Activated effector memory CD4-positive, alpha-beta T cell treated with anti-CD3 and anti-CD28 coated beads, Interleukin-2, amount 50 U/mL, for 16 hours (primary cell): ENCODE measurements around the gene PAFAH1B2.
A peak's percentile ranks its signal among the peaks of the same experiment; 100 is the strongest.
"Not testable (repeated sequence)": the region's sequence is repeated elsewhere in the genome, so short reads cannot be mapped to it uniquely, and the experiment has no call there.

ENCODE experiments used
- DNase-seq: peaks from one replicate; pipeline ENCODE4 v3.0.0-alpha.2; 2020

The PAFAH1B2 gene

DNA sequence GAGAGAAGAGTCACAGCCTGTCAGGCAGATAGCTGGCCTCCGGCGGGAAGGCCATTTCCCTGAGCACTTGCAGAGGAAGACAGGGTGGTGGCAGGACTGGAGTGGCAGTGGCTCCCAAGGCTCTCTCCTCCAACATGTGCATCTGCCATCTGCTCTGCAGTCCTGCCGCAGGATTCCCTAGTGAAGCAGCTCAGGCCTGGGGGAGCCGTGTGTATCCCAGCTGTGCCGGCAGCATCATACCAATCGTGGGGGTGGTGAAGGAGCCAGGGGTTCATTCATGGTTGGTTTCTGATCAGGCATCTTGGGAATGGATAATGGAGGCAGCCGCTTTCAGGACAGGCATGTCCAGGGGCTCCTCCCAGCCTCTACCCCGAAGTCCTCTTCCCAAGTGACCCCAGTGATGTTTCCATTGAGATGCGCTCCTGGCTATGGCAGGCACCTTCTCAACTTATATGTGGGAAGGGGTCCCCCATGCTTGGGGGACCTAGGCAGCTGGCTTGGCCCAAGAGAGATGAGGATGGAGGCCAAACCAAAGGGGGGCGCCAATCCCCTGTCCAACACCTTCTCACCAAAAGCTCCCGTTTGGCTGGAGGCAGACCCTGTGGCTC is 61.2 kb downstream of the PAFAH1B2 start:
- no peak for DNase-seq

GRCh38 chr11:117206111-117206510 is 62.0 kb downstream of the PAFAH1B2 start:
- not testable (repeated sequence) for DNase-seq

DNA sequence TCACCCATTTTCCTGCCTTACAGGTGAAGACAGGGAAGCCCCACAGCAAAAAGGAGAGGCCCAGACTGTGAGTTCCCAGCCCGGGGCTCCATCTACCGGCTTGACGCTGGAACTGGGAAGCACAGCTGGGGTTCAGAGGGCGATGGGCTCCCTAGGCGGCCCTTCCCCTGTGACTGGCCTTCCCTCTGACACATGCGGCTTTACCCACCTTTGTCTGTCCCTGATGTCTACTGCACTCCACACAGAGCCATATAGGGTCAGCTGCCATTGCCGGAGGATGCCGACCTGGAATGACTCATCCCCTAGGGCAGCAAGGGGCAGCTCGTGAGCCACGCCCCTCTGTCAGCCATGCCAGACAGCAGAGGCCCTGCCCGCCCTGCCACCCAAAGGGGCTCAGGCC is 62.8 kb downstream of the PAFAH1B2 start:
- DNase-seq, result not testable (repeated sequence)

- DNase-seq, result not testable (repeated sequence)
Measured at GRCh38 chr11:117207481-117207880, 63.4 kb downstream of the PAFAH1B2 start.

DNA sequence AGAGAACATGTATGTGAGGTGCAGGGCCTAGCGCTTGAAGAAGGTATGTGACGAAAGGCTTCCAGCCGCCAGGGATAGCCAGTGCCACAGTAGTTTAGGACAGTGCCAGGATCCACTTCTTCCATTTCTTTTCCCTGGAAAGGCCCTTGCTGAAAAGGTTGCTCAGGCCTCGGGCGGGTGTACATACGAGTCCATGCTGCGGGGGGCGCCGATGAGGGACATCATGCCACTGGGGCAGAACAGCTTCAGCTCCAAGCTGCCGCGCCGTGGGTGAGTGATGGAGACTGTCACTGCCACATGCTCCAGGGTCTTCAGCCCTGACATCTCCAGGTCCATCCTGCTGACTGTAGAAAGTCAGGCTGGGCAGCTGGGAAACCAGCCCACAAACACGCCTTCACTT is 64.6 kb downstream of the PAFAH1B2 start:
- not testable (repeated sequence) for DNase-seq

GRCh38 chr11:117209351-117210125 is 65.5 kb downstream of the PAFAH1B2 start:
- DNase-seq, result not testable (repeated sequence)

DNA sequence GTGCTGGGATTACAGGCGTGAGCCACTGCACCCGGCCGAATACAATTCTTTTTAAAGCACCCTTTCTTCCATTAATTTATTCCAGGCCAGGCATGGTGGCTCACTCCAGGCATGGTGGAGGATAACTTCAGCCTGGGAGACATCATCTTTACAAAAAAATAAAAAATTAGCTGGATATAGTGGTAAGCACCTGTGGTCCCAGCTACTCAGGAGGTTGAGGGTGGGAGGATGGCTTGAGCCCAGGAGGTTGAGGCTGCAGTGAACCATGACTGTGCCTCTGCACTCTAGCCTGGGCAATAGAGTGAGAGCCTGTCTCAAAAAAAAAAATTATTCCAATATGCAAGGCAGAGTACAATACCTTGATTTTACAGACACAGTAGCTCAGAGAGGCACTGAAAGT is 66.5 kb downstream of the PAFAH1B2 start:
- DNase-seq, result no peak

- no peak for DNase-seq
Measured at GRCh38 chr11:117212697-117213355, 68.7 kb downstream of the PAFAH1B2 start.

- no peak for DNase-seq
Measured at GRCh38 chr11:117214404-117215110, 70.5 kb downstream of the PAFAH1B2 start.

DNA sequence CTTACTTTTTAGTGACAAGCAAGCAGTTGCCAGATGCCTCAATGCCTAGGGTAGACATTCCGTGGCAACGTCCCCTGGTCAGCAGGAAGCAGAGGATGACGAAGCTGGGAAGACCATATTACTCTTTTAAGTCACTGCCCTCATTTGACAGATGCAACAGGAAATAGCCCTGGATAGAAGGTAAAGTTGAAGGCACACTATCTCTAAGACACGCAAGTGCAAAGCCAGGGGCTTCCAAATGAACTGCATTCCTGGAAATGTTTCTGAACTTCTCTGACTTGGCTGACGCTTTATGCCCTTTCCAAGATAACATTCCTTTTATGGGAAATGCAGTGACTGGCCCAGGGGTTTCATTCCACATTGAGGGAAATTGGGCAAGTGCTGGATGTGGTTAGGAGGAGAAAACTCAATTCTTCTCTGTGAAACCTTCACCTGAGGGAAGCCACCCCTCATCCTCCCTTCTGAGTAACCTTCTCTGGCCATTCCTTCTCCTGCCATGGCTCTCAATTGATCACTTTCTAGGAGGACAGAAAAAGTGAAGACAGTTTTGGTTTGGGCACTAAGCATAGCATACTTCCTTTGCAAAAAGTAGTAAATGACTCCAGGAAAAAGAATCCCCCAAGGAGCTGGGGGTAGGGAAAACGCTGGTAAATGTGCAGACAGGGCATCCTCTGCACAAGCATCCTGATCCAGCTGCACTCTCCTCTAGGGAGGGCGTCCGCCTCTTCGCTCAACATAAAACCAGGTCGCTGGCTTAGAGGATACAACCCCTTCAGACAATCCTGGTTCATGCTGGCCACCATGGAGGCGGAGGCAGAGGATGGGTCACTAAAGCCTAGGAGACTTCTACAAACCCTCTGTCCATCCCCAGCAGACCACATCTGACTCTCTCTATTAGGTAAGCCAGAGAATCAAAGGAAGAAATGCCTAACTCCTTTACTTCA is 73.3 kb downstream of the PAFAH1B2 start:
- peak; percentile 50 for DNase-seq

GRCh38 chr11:117218133-117218915 is 74.2 kb downstream of the PAFAH1B2 start:
- DNase-seq, result peak; percentile 14

GRCh38 chr11:117219001-117219400 is 74.9 kb downstream of the PAFAH1B2 start:
- no peak for DNase-seq

DNA sequence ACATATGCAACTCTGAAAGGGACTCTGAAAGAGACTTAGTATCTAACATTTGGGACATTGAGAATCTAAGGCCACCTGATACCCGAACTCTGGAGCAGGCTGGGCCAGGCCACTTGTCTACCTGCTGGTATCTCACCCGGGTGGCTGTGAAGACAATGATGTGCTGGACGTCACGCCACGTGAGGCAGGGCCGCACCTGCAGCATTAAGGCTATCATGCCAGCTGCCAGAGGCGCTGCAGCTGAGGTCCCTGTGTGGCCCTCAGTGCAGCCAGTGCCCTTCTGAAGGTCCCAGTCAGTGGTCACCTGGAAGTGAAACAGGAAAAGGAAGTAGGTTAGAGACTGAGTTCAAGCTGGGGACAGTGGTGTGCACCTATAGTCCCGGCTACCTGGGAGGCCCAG is 75.4 kb downstream of the PAFAH1B2 start:
- peak; percentile 47 for DNase-seq

DNA sequence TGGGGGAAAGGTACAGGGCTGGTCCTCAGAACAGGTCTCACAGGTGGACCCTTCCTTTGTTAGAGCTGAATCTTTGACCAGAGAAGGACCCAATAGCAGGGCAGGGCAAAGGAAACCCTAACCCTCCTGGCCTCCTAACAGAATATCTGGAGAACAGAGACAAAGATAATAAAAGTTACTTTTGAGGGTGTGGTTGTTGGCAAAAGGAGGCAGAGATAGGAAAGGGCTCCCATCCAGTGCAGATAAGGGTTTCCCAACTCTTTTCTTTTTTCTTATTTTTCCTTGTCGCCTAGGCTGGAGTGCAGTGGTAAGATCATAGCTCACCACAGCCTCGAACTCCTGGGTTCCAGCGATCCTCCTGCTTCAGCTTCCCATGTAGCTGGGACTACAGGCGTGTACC is 75.9 kb downstream of the PAFAH1B2 start:
- no peak for DNase-seq

GRCh38 chr11:117220568-117220967 is 76.5 kb downstream of the PAFAH1B2 start:
- DNase-seq, result peak; percentile 50

DNA sequence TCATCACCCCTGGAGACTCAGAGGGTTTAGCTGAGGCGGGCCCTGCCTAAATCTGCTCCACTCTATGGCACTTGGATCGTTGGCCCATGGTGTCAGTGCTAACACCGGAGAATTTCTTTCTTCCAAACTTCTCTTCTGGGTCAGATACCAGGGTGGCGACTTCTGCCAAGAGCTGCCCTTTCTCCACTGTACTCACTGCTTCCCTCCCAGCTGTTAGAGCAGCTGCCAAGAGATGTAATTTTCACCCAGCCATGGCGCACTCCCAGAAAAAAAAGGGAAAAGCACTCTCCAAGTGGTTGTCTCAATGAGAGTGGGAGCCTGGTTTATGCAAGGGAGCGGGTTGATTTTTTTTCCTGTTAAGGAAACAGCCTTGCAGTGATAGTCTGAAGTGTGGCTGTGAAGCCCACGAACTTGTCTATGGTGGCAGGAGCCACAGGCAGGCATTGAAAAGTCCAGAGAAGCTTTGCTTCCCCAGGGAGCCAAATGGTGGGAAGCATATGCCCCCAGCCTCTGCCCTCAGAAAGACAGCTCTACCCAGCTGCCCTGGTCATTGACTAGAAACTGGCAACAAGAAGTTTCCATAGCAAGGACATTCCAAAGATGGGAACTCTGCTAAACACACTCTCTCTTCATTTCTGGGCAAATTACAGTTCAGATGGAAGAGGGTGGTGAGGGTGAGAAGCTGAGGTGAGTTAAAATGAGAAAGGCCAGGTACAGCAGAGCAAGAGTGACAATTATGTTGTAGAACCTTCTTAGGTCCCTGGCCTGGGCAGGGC is 77.1 kb downstream of the PAFAH1B2 start:
- DNase-seq, result peak; percentile 25

DNA sequence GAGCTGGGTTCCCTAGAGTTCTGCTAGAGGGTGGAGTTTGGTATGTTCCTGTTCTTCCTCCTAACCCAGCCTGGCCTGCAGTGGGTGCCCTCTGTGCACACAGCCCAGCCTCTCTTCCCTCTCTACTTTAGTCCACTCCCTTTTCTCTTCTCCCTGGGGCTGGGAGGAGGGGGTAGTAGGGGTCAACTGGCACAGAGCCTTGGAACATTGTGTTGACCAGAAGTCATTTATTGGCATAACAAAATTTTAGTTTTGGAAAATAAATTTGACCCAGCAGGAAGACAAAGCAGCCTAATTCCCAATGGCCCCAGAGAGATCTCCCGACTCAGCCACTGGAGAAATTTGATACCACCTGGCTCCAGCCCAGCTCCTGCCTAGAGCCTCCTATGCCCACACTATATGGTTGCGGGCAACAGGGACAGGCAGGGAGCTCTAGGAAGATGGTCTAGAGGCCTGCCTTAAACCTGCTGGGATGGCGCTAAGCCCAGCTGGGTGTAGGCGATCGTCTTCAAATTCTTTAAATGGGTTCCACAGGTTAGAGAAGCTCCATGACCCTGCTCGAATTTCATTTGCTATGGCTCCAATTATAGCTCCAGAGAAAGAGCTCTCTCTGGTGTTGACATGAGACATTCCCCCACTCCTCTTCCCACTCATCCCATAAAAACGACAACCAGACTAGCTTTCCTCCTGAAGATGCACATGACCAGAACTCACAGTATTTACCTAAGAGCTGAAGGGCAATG is 77.9 kb downstream of the PAFAH1B2 start:
- peak; percentile 28 for DNase-seq

DNA sequence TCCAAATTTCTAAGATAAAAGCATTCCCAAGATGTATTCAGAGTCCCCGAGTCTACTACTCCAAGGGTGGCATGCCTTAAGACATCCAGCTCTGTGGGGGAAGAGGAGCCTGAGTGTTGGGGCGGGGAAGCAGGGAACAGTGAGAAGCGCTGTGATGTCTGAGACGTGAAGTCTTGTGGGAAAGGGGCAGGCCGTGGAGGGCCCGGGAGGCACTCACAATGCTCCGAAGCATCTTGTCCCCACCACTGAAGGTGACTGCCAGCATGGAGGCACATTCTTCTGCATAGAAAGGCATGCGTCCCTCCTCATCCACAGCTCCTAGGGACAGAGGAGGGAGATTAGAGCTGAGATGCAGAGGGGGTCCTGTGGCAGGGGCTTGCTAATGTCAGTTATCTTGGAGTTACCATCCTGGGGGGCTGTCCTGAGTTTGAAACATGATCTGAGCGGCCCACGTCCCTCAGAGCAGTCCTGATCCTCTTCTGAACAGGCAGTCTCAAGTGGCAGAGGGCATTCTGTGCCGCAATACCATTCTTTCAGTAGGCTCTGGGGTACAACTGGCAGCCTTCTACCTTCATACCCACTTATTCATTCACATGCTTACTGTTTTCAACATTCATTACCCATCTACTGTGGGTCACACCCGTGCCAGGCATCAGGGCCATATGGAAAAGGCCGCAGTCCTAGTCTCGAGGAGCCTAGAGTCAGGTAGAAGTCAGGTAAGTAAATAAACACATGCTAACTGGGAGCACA is 79.1 kb downstream of the PAFAH1B2 start:
- peak; percentile 54 for DNase-seq
